ENCODE data around the gene NAA40. TPM values are rescaled to one million over a fixed set of nuclear protein-coding genes. Genes with fewer than 3 reads are reported as not detected.

Gene NAA40
- total RNA-seq, 1 donor from 2014 or later = 20.4 TPM

DNA sequence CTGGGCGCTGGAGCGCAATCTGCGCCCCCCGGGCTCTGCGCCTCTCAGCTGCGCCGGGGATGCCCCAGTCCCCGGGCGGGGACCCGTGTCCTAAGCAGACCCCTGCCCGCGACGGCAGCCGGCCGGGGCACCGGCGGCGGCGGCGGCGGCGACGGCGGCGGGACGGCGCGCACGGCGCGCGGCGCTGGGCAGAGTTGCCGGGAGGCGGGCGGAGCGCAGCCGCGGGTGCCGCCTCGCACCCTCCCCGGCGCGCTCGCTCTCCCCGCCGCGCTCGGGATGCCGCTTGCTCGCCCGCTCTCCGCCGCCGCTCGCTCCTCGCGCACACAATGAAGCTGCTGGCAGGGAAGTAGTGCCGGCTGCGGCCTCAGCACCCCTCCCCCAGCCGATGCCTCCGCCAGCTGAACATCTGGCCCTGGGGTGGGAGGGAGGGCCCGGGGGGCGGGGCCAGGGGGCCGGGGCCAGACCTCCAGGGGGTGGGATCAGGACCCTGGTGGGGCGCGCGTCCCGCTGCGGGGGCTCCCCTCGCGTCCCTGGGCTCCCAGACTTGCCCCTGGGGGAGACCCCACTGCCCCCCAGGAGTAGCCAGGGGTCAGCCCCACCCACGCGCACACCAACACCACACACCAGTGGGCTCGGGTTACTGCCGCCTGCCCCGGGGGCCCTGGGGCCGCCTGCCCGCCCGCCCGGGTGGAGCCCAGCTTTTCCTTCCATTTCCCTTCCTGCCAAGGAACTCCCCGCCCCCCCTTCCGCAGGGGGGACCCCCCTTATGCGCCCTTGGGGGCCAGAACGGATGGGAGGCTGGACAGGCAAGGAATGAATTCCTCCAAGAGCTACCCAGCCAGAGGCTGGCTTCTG is 21.7 kb upstream of the NAA40 start, which contains the start of gene RCOR2:
Gene RCOR2 (minus strand): TSS at position 328 of the 855 bp plus-strand sequence. CDS start 708 bp downstream, outside the sequence.
- Histone ChIP-seq H3K36me3 (no peaks in the 10 kb centered on the region), H3K27me3 (ENCODE audit: low read depth) (no peaks in the 10 kb centered on the region), H3K4me1 (peaks cover 48% of the 10 kb centered on the region), H3K9me3 (no peaks in the 10 kb centered on the region), H3K27ac (peak within 1 kb of the TSS; percentile 28), H3K4me3 (peak within 1 kb of the TSS; percentile 61)
- DNase-seq = peak; percentile 76
- intact Hi-C loops (cut with DNase I) = no loop called here
- TF ChIP-seq, protein P1, sequence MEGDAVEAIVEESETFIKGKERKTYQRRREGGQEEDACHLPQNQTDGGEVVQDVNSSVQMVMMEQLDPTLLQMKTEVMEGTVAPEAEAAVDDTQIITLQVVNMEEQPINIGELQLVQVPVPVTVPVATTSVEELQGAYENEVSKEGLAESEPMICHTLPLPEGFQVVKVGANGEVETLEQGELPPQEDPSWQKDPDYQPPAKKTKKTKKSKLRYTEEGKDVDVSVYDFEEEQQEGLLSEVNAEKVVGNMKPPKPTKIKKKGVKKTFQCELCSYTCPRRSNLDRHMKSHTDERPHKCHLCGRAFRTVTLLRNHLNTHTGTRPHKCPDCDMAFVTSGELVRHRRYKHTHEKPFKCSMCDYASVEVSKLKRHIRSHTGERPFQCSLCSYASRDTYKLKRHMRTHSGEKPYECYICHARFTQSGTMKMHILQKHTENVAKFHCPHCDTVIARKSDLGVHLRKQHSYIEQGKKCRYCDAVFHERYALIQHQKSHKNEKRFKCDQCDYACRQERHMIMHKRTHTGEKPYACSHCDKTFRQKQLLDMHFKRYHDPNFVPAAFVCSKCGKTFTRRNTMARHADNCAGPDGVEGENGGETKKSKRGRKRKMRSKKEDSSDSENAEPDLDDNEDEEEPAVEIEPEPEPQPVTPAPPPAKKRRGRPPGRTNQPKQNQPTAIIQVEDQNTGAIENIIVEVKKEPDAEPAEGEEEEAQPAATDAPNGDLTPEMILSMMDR (IDR thresholded peaks at IDR 0.05) = no peak
- ATAC-seq = peak; percentile 42 to 66

DNA sequence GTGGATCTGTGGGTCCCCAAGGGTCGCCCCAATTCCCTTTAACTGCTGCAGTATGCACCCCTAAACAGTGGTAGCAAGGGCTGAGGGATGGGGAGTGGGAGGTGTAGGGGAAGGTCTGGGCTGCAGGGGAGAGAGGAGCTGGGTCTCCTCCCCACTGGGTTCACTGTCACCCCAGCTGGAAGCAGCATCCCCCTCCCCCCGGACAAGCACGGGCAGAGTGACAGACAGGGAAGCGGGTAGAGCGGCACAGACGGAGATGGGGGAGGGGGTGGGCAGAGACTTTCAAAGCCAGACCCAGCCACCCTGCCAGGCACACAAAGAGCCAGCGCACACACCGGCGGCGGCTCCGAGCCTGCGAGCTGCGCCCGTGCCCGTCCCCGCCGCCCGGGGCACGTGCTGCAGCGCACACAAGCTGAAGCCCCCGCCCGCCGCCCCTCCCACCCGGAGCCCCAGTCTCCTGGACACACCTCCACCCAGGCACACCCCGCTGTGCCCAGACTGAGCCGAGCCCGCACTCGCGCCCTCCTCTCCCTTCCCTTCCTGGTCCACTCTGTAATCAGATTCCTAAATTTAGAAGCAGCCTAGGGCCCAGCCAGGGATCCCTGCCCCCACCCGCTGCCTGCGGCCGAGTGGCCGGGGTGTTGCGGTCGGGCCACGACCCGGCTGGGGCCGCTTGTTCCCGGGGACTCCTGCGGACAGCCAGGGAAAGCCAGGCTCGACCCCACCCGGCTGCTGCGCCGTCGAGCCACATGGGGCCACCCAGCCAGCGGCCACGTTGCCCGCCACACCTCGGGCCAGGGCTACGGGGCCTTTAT is 20.9 kb upstream of the NAA40 start:
- peak overlapping the region; percentile 61 for H3K4me3 ChIP-seq
- intact Hi-C loops (cut with DNase I) = no loop called here
- H3K9me3 ChIP-seq = no peaks in the 10 kb centered on the region
- H3K27me3 ChIP-seq (ENCODE audit: low read depth) = no peaks in the 10 kb centered on the region
- peak overlapping the region; percentile 28 for H3K27ac ChIP-seq
- no peak for DNase-seq
- peak; percentile 20 to 39 for ATAC-seq
- H3K4me1 ChIP-seq = peaks cover 48% of the 10 kb centered on the region
- H3K36me3 ChIP-seq = no peaks in the 10 kb centered on the region
- TF ChIP-seq, protein P1 (IDR thresholded peaks at IDR 0.05) = no peak

DNA sequence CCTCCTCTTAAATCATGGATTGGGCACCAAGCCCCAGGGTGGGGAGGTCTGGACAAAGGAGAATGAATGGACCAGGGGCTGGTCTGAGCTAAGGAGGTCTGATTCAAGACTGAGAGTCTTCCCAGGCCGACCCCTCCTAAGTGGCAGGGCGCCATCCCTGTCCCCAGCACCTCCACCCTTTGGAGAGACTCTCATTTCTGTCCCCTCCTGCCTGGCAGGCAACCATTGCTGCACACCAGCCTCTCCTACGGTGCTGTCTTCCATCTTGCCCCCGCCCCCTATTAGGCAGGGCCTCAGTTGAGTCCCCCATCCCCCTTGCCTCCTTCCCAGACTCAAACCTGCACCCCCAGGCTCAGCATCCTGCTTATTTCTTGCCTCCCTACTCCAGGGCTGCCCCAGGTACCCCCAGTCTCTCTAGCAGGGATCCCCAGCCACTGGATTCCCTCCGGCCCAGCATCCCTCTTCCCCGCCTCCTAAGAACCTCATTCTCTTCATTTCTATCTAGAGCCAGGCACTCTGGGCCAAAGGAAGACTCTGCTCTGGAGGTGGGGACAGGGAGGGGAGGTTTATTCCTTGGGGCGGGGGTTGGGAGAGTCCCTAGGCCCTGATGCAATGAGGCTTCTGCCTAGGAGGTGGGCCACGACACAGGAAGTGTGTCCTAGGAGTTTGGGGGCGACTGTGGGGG is 20.2 kb upstream of the NAA40 start:
- Histone ChIP-seq H3K4me1 (peaks cover 48% of the 10 kb centered on the region), H3K4me3 (peak overlapping the region; percentile 61), H3K27ac (peak overlapping the region; percentile 28), H3K27me3 (ENCODE audit: low read depth) (no peaks in the 10 kb centered on the region), H3K9me3 (no peaks in the 10 kb centered on the region), H3K36me3 (no peaks in the 10 kb centered on the region)
- DNase-seq (no peak), ATAC-seq (no peak)
- TF ChIP-seq, protein P1 (IDR thresholded peaks at IDR 0.05) = no peak
- intact Hi-C loops (cut with DNase I) = no loop called here

DNA sequence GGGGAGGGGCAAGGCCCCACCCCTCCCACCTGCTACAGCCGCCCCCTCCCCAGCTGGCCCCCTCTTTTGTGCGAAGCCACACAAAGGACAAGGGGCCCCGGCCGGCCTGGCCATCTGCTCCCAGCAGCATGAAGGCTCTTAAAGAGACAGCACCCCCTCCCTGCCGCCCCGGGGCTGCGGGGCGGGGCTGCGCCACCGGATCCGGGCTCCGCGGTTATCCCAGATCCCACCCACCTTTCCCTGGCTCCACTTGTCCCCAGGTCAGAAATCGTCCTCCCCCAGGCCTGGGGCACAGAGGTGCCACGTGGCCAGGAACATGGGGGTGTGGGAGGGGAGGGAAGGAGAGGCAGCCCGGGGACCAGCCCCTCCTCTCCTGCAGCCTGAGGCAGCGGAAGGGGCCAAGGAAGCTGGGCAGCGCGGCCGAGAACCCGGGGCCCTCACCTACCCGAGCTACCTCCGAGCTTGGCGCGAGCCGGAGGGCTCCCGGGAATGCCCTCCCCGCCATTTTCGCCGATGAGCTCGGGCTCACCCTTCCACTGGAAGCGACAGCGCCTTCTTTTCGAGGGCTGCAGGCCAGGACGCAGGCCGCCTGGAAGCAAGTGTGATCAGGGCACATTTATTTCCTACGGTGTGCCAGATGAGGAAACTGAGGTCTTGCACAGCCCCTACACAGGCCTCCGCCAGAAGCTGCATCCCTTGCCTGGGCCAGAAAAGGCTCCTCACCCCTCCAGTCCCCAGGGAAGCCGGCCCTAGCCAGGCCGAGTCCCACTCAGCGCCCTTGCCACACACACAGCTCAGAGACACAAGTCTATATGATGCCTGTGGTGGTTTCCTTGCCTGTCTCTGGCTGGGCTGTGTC is 19.3 kb upstream of the NAA40 start:
- no peaks in the 10 kb centered on the region for H3K36me3 ChIP-seq
- intact Hi-C loops (cut with DNase I) = no loop called here
- H3K9me3 ChIP-seq = no peaks in the 10 kb centered on the region
- peak overlapping the region; percentile 53 for H3K27ac ChIP-seq
- H3K27me3 ChIP-seq (ENCODE audit: low read depth) = no peaks in the 10 kb centered on the region
- TF ChIP-seq, protein P1 (IDR thresholded peaks at IDR 0.05) = no peak
- DNase-seq = no peak
- peaks cover 48% of the 10 kb centered on the region for H3K4me1 ChIP-seq
- peak overlapping the region; percentile 36 for H3K4me3 ChIP-seq
- peak in 1 of 2 donors; percentile 14 for ATAC-seq

Data from lower lobe of right lung (tissue), 2 donors.